ENCODE measurements around the gene ZBTB39.
A peak's percentile ranks its signal among the peaks of the same experiment; 100 is the strongest.
"Not testable (repeated sequence)": the region's sequence is repeated elsewhere in the genome, so short reads cannot be mapped to it uniquely, and the experiment has no call there.

ZBTB39 gene

GRCh38 chr12:57042695-57043094 is 36.3 kb upstream of the ZBTB39 start:
- no peak overlapping the region for H3K27ac Mint-ChIP-seq
- no peak for DNase-seq
- no peak for ATAC-seq (replicated peaks)
- no peaks in the 10 kb centered on the region for H3K36me3 Mint-ChIP-seq
- no peak overlapping the region for H3K4me3 Mint-ChIP-seq
- H3K27me3 Mint-ChIP-seq: peaks cover 4 to 17% of the 10 kb centered on the region in 2 donors
- peaks cover 16% of the 10 kb centered on the region in 2 donors for H3K4me1 Mint-ChIP-seq
- H3K9me3 Mint-ChIP-seq: no peaks in the 10 kb centered on the region

- no peaks in the 10 kb centered on the region for H3K36me3 Mint-ChIP-seq
- no peak for ATAC-seq (replicated peaks)
- no peak for DNase-seq
- H3K4me1 Mint-ChIP-seq: no peaks in the 10 kb centered on the region
- H3K4me3 Mint-ChIP-seq: no peak overlapping the region
- no peaks in the 10 kb centered on the region for H3K9me3 Mint-ChIP-seq
- H3K27ac Mint-ChIP-seq: no peak overlapping the region
- peaks cover 4 to 11% of the 10 kb centered on the region in 2 donors for H3K27me3 Mint-ChIP-seq
Measured at GRCh38 chr12:57040750-57041149, 34.4 kb upstream of the ZBTB39 start.

- Mint-ChIP-seq H3K4me1 (no peaks in the 10 kb centered on the region), H3K4me3 (no peak overlapping the region), H3K36me3 (no peaks in the 10 kb centered on the region), H3K27me3 (peaks cover 4 to 11% of the 10 kb centered on the region in 2 donors), H3K27ac (no peak overlapping the region), H3K9me3 (no peaks in the 10 kb centered on the region)
- ATAC-seq (replicated peaks): no peak
- DNase-seq: no peak
Measured at GRCh38 chr12:57040211-57040610, 33.9 kb upstream of the ZBTB39 start.

- Mint-ChIP-seq H3K4me1 (no peaks in the 10 kb centered on the region), H3K27me3 (peaks cover 4 to 11% of the 10 kb centered on the region in 2 donors), H3K36me3 (no peaks in the 10 kb centered on the region), H3K27ac (no peak overlapping the region), H3K4me3 (no peak overlapping the region), H3K9me3 (no peaks in the 10 kb centered on the region)
- no peak for ATAC-seq (replicated peaks)
- no peak for DNase-seq
Measured at GRCh38 chr12:57039016-57039798, 32.9 kb upstream of the ZBTB39 start.

GRCh38 chr12:57037264-57037663 is 30.9 kb upstream of the ZBTB39 start:
- Mint-ChIP-seq H3K4me1 (no peaks in the 10 kb centered on the region), H3K27me3 (no peaks in the 10 kb centered on the region), H3K9me3 (no peaks in the 10 kb centered on the region), H3K36me3 (no peaks in the 10 kb centered on the region), H3K27ac (no peak overlapping the region), H3K4me3 (no peak overlapping the region)
- ATAC-seq (replicated peaks) (no peak), DNase-seq (no peak)

GRCh38 chr12:57033431-57033830 is 27.1 kb upstream of the ZBTB39 start:
- DNase-seq: no peak
- H3K36me3 Mint-ChIP-seq: no peaks in the 10 kb centered on the region
- H3K9me3 Mint-ChIP-seq: no peaks in the 10 kb centered on the region
- no peak overlapping the region for H3K27ac Mint-ChIP-seq
- H3K4me1 Mint-ChIP-seq: peaks cover 10% of the 10 kb centered on the region in 2 donors
- H3K4me3 Mint-ChIP-seq: no peak overlapping the region
- H3K27me3 Mint-ChIP-seq: no peaks in the 10 kb centered on the region
- ATAC-seq (replicated peaks): no peak

- H3K9me3 Mint-ChIP-seq: no peaks in the 10 kb centered on the region
- no peak overlapping the region for H3K27ac Mint-ChIP-seq
- H3K27me3 Mint-ChIP-seq: peaks cover under 1 to 4% of the 10 kb centered on the region in 2 donors
- no peak for DNase-seq
- H3K4me3 Mint-ChIP-seq: no peak overlapping the region
- H3K4me1 Mint-ChIP-seq: peaks cover 16 to 20% of the 10 kb centered on the region in 2 donors
- no peak for ATAC-seq (replicated peaks)
- no peaks in the 10 kb centered on the region for H3K36me3 Mint-ChIP-seq
Measured at GRCh38 chr12:57031789-57032188, 25.4 kb upstream of the ZBTB39 start.

DNA sequence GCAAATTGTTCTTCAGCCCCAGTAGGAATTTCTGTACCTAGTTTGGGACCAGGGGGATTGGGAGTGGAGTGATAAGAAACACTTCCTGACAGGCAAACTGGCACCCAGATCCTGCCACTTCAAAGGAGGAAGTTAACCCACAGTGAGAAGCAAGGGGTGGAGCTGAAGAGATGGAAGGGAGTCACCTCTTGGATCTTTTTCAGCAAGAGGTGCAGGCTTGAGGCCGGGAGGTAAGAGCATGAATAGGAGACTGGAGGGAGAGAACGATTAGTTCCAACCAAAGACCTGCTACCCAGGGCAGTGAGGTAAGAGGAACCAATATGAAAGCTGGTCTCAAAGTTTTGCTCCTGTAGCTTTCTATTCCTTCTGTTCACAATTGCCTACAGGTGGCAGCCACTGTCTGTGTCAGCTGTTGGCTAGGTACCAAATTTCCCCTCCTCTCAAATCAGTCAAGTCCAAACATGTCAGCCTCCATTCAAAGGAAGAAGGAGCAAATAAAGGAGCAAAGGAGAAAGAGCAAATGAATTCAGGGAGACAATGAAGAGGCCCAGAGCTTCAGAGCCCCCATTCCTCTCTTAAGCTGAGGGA is 24.9 kb upstream of the ZBTB39 start:
- DNase-seq: no peak
- H3K4me1 Mint-ChIP-seq: peaks cover 16 to 20% of the 10 kb centered on the region in 2 donors
- H3K27me3 Mint-ChIP-seq: peaks cover 6 to 9% of the 10 kb centered on the region in 2 donors
- no peaks in the 10 kb centered on the region for H3K36me3 Mint-ChIP-seq
- ATAC-seq (replicated peaks): peak; percentile 70 to 75
- H3K27ac Mint-ChIP-seq: peak overlapping the region; percentile 67
- no peaks in the 10 kb centered on the region for H3K9me3 Mint-ChIP-seq
- peak overlapping the region in 1 of 2 donors; percentile 35 for H3K4me3 Mint-ChIP-seq

GRCh38 chr12:57029457-57029856 is 23.1 kb upstream of the ZBTB39 start:
- Mint-ChIP-seq H3K4me1 (peaks cover 16 to 20% of the 10 kb centered on the region in 2 donors), H3K9me3 (no peaks in the 10 kb centered on the region), H3K36me3 (no peaks in the 10 kb centered on the region), H3K27me3 (peaks cover 9 to 13% of the 10 kb centered on the region in 2 donors), H3K4me3 (no peak overlapping the region), H3K27ac (no peak overlapping the region)
- ATAC-seq (replicated peaks) (no peak), DNase-seq (no peak)

DNA sequence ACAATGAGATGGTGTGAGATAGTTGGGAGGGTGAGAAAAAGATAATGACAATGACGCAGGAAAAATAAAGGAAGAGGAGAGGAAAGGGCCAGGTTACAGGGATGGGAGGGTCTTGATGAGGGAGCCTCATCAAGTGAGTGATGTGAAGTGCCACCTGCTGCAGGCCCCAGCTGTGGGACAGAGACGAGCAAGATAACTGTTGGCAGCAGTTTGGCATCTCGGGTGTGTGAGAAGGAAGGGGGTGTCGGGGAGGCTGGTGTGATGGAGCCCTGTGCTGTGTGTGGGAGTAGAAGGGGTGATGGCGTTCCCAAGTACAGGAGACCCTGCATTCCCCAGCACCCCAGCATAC is 21.4 kb upstream of the ZBTB39 start:
- no peaks in the 10 kb centered on the region for H3K36me3 Mint-ChIP-seq
- peaks cover 16 to 20% of the 10 kb centered on the region in 2 donors for H3K4me1 Mint-ChIP-seq
- DNase-seq (no peak), ATAC-seq (replicated peaks) (no peak)
- H3K27me3 Mint-ChIP-seq: peaks cover 9 to 23% of the 10 kb centered on the region in 2 donors
- no peak overlapping the region for H3K27ac Mint-ChIP-seq
- H3K4me3 Mint-ChIP-seq: no peak overlapping the region
- H3K9me3 Mint-ChIP-seq: no peaks in the 10 kb centered on the region

- peaks cover 16 to 20% of the 10 kb centered on the region in 2 donors for H3K4me1 Mint-ChIP-seq
- peaks cover 9 to 23% of the 10 kb centered on the region in 2 donors for H3K27me3 Mint-ChIP-seq
- H3K27ac Mint-ChIP-seq: peak overlapping the region; percentile 27
- H3K4me3 Mint-ChIP-seq: no peak overlapping the region
- no peak for DNase-seq
- H3K36me3 Mint-ChIP-seq: no peaks in the 10 kb centered on the region
- no peaks in the 10 kb centered on the region for H3K9me3 Mint-ChIP-seq
- peak; percentile 46 to 51 for ATAC-seq (replicated peaks)
Measured at GRCh38 chr12:57027011-57027804, 20.9 kb upstream of the ZBTB39 start.

- peaks cover 6 to 15% of the 10 kb centered on the region in 2 donors for H3K4me1 Mint-ChIP-seq
- DNase-seq (no peak), ATAC-seq (replicated peaks) (no peak)
- H3K4me3 Mint-ChIP-seq: no peak overlapping the region
- H3K9me3 Mint-ChIP-seq: no peaks in the 10 kb centered on the region
- H3K36me3 Mint-ChIP-seq: no peaks in the 10 kb centered on the region
- peaks cover 9 to 23% of the 10 kb centered on the region in 2 donors for H3K27me3 Mint-ChIP-seq
- no peak overlapping the region for H3K27ac Mint-ChIP-seq
Measured at GRCh38 chr12:57025196-57025595, 18.9 kb upstream of the ZBTB39 start.

DNA sequence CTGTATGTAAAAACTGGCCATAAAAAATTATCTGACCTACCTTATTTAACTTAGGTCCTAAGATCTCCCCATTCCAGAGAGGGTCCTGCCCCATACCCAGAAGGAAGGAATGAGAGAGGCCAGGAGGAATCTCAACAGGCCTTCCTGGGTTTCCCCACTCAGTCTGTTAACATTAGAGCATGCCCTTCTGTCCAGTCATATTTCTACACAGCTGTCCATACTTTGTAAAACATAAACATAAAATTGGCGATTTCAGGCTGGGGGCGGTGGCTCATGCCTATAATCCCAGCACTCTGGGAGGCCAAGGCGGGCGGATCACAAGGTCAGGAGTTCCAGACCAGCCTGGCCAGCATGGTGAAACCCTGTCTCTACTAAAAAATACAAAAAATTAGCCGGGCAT is 16.0 kb upstream of the ZBTB39 start:
- H3K36me3 Mint-ChIP-seq, DNase-seq: not testable (repeated sequence)

DNA sequence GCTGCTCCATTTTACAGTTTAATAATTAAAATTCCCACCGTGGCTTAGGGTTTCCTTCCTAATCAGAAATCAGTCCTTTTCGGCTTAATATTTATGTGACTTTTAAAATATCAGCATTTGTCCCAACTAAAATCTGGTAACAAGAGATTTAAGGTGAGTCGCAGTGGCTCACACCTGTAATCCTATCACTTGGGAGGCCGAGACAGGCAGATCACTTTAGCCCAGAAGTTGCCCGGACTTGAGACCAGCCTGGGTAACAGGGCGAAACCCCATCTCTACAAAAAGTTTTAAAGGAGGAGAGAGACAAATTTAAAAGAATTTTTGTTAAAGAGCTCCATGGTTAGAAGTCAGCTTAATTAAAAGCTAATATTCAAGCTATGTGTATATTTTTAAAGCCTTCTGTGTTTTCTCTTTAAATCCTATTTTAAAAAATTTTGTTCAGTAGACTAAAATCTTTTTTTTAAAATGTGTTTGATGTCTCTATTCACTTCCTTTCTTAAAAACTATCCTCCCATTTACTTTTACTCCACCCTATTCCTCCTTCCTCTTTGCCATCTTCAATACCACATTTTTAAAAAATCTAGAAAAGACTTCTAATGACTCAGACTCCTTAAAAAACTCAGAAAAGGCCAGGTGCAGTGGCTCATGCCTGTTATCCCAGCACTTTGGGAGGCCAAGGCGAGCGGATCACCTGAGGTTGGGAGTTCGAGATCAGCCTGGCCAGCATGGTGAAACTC is 13.8 kb upstream of the ZBTB39 start:
- Mint-ChIP-seq H3K36me3 (no peaks in the 10 kb centered on the region), H3K4me3 (no peak overlapping the region)
- ATAC-seq (replicated peaks): no peak

More for the DNA sequence above, 16.0 kb upstream of the ZBTB39 start:
- H3K27me3 Mint-ChIP-seq: peaks cover 9 to 18% of the 10 kb centered on the region in 2 donors
- H3K4me3 Mint-ChIP-seq; H3K9me3 Mint-ChIP-seq; H3K27ac Mint-ChIP-seq; ATAC-seq (replicated peaks): not testable (repeated sequence)
- peaks cover 1 to 12% of the 10 kb centered on the region in 2 donors for H3K4me1 Mint-ChIP-seq

More for the DNA sequence above, 13.8 kb upstream of the ZBTB39 start:
- no peak for DNase-seq
- H3K9me3 Mint-ChIP-seq: no peaks in the 10 kb centered on the region
- no peak overlapping the region for H3K27ac Mint-ChIP-seq
- peaks cover 0 to 9% of the 10 kb centered on the region in 2 donors for H3K4me1 Mint-ChIP-seq
- H3K27me3 Mint-ChIP-seq: peaks cover 6 to 22% of the 10 kb centered on the region in 2 donors

Measured in stimulated activated naive B cell treated with anti-CD40 and anti-IgM and Interleukin-4, amounts not matched to agents 10 μg/mL and 1 μg/mL and 100 μg/mL, for 72 hours (primary cell).